MM.1S (cell line): ENCODE measurements around the gene TUBA4A.

ENCODE experiments used
- CTCF ChIP-seq: fragments of 300-600 bp; sonication (generic); IDR thresholded peaks from 2 replicates; pipeline ENCODE4 v1.5.1; 2016; ENCODE audit warnings: antibody characterized with exemption, low read length, mixed read lengths
- EZH2 ChIP-seq: fragments of 300-600 bp; sonication (generic); optimal IDR thresholded peaks from 2 replicates; pipeline ENCODE3; 2017; ENCODE audit warnings: low read depth, mild to moderate bottlenecking, antibody characterized with exemption, low read length, mixed read lengths
- EZH2phosphoT487 ChIP-seq: fragments of 300-600 bp; sonication (generic); IDR thresholded peaks from 2 replicates; pipeline ENCODE4 v1.6.1; 2018; ENCODE audit warnings: antibody characterized with exemption, low read length

- TF ChIP-seq CTCF: no peak
- no peak for TF ChIP-seq EZH2
- no peak for TF ChIP-seq EZH2phosphoT487
Observed at GRCh38 chr2:219230059-219230540, 23.6 kb downstream of the TUBA4A start.
